ENCODE data around the gene CACNB4.
"Not testable (repeated sequence)": the region's sequence is repeated elsewhere in the genome, so short reads cannot be mapped to it uniquely, and the experiment has no call there.

CACNB4 gene

DNA sequence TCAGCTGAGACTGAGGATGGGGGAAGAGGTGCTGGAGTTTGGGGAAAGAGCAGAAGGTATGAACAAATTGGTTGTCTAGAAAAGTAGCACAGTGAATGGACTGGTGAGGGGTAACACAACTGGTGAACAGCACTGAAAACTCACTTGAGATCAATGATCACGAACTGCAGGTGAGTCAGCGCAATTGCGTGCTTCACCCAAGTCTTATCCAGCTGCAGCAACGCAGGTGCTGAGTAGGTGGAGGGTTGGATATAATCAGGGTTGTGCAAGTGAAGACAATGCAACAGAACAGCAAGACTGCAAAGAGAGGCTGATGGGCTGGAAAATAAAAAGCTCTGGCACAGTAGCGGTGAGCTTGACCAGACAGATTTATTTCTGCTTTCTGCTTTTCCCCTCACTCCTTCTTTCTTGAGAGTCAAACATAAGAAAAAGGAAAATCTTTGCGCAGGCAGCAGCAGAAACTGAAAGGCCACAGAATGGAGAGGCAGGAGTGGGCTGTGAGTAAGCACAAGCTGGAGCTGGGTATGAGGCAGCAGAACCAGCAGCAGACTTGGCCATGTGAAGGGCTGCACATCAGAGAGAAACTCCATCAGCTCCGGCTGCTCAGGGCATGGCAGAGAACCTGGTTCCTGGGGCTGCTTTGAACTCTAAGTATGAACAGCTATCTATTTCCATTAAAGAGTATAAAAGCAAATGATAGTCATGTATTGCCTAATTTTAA is 171.2 kb downstream of the CACNB4 start:
- Mint-ChIP-seq H3K27ac (no peak overlapping the region), H3K9me3 (no peaks in the 10 kb centered on the region), H3K4me1 (ENCODE audit: low read depth) (no peaks in the 10 kb centered on the region), H3K27me3 (peaks cover 19% of the 10 kb centered on the region), H3K4me3 (no peak overlapping the region), H3K36me3 (ENCODE audit: low read depth) (no peaks in the 10 kb centered on the region)
- DNase-seq = no peak

DNA sequence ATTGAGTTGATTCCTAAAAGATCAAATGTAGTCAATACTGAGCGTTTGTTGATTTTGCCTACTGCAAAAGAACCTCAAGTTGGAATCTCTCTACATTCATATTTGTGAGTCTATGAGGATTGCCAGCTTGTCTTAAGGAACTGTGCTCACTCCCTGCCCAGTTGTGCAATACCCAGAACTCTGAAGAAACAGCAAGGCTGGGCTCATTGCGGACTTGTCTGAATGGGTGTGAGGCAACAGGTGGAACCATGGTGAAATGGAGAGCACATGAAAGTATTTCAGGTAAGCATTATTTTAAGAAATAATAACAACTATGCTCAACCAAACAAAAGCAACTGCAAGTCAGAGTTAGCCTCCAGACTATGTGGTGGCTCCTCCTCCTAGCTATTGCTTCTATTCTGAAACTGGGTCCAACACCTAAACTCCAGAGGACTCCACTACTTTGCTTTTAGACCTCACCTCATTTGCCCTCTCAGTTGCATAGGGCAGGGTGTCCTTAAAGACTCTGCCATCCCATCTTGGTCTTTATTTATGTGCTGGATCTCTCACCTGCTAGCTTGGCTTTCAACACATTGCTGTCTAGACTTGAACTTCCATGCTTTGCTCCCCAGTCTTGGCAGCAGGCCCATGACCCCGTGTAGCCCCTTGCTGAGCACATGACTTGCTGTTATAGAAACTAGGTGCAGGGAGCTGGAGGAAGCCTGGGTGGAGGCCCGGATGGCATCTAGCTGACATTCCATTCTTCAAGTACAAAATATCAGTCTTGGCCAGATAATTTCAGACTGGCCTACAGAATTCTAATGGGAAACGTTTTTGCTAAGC is 175.8 kb downstream of the CACNB4 start:
- H3K4me3 Mint-ChIP-seq = no peak overlapping the region

DNA sequence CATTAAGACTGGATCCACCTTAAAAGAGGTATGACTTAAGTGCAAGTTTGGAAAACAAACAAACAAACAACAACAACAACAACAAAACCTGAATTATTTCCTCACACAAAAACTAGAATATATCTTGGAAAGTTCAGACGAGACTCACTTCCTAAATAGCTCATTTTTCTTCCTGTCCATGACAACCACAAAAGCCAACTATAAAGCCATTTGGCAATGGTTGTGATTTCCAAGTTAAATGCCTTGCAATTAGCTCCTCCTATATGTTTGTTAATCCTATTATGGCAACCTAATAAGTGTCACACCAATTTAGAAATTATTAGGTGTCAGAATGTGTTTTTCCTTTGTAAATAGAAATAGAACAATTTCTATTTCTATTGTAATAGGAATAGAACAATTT is 179.1 kb downstream of the CACNB4 start:
- Mint-ChIP-seq H3K9me3 (no peaks in the 10 kb centered on the region), H3K27me3 (peaks cover 3% of the 10 kb centered on the region), H3K27ac (no peak overlapping the region), H3K4me1 (ENCODE audit: low read depth) (no peaks in the 10 kb centered on the region), H3K36me3 (ENCODE audit: low read depth) (no peaks in the 10 kb centered on the region), H3K4me3 (no peak overlapping the region)
- no peak for DNase-seq

More for the DNA sequence above, 175.8 kb downstream of the CACNB4 start:
- Mint-ChIP-seq H3K4me1 (ENCODE audit: low read depth) (no peaks in the 10 kb centered on the region), H3K9me3 (no peaks in the 10 kb centered on the region), H3K36me3 (ENCODE audit: low read depth) (no peaks in the 10 kb centered on the region), H3K27ac (no peak overlapping the region), H3K27me3 (peaks cover 15% of the 10 kb centered on the region)
- DNase-seq = no peak

GRCh38 chr2:151918308-151918707 is 180.5 kb downstream of the CACNB4 start:
- Mint-ChIP-seq H3K4me3 (no peak overlapping the region), H3K9me3 (no peaks in the 10 kb centered on the region), H3K36me3 (ENCODE audit: low read depth) (no peaks in the 10 kb centered on the region), H3K27ac (no peak overlapping the region), H3K27me3 (peaks cover 14% of the 10 kb centered on the region), H3K4me1 (ENCODE audit: low read depth) (no peaks in the 10 kb centered on the region)
- no peak for DNase-seq

DNA sequence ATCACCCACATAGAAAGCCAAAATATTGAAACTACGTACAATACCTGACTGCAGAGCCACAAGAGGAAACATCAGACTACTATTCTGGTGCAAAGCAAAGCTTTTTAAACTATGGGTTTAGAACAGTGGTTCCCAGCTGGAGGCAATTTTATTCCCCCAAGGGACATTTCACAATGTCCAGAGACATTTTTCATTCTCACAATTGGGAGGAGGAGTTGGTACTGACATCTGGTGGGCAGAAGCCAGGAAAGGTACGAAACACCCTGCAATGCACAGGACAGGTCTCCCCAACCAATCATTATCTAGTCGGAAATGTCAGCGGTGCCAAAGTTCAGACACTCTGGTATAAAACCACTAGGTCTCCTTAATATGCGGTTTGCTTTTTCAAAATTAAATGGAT is 182.2 kb downstream of the CACNB4 start:
- Mint-ChIP-seq H3K4me3 (no peak overlapping the region), H3K4me1 (ENCODE audit: low read depth) (no peaks in the 10 kb centered on the region), H3K36me3 (ENCODE audit: low read depth) (no peaks in the 10 kb centered on the region), H3K27me3 (peaks cover 25% of the 10 kb centered on the region), H3K9me3 (no peaks in the 10 kb centered on the region), H3K27ac (no peak overlapping the region)
- no peak for DNase-seq

- peaks cover 25% of the 10 kb centered on the region for H3K27me3 Mint-ChIP-seq
- H3K4me3 Mint-ChIP-seq; H3K27ac Mint-ChIP-seq; H3K36me3 Mint-ChIP-seq (ENCODE audit: low read depth); H3K4me1 Mint-ChIP-seq (ENCODE audit: low read depth); DNase-seq; H3K9me3 Mint-ChIP-seq: not testable (repeated sequence)
These were observed 183.2 kb downstream of the CACNB4 start for GRCh38 chr2:151915629-151916025.

GRCh38 chr2:151914989-151915628 is 183.7 kb downstream of the CACNB4 start:
- no peaks in the 10 kb centered on the region for H3K4me1 Mint-ChIP-seq (ENCODE audit: low read depth)
- H3K27me3 Mint-ChIP-seq = peaks cover 25% of the 10 kb centered on the region
- DNase-seq = no peak
- no peaks in the 10 kb centered on the region for H3K36me3 Mint-ChIP-seq (ENCODE audit: low read depth)
- no peak overlapping the region for H3K4me3 Mint-ChIP-seq
- no peak overlapping the region for H3K27ac Mint-ChIP-seq
- no peaks in the 10 kb centered on the region for H3K9me3 Mint-ChIP-seq

GRCh38 chr2:151908204-151908882 is 190.5 kb downstream of the CACNB4 start:
- no peak overlapping the region for H3K27ac Mint-ChIP-seq
- no peak overlapping the region for H3K4me3 Mint-ChIP-seq
- no peaks in the 10 kb centered on the region for H3K9me3 Mint-ChIP-seq
- peaks cover 18% of the 10 kb centered on the region for H3K27me3 Mint-ChIP-seq
- no peaks in the 10 kb centered on the region for H3K4me1 Mint-ChIP-seq (ENCODE audit: low read depth)
- no peaks in the 10 kb centered on the region for H3K36me3 Mint-ChIP-seq (ENCODE audit: low read depth)
- DNase-seq = no peak

DNA sequence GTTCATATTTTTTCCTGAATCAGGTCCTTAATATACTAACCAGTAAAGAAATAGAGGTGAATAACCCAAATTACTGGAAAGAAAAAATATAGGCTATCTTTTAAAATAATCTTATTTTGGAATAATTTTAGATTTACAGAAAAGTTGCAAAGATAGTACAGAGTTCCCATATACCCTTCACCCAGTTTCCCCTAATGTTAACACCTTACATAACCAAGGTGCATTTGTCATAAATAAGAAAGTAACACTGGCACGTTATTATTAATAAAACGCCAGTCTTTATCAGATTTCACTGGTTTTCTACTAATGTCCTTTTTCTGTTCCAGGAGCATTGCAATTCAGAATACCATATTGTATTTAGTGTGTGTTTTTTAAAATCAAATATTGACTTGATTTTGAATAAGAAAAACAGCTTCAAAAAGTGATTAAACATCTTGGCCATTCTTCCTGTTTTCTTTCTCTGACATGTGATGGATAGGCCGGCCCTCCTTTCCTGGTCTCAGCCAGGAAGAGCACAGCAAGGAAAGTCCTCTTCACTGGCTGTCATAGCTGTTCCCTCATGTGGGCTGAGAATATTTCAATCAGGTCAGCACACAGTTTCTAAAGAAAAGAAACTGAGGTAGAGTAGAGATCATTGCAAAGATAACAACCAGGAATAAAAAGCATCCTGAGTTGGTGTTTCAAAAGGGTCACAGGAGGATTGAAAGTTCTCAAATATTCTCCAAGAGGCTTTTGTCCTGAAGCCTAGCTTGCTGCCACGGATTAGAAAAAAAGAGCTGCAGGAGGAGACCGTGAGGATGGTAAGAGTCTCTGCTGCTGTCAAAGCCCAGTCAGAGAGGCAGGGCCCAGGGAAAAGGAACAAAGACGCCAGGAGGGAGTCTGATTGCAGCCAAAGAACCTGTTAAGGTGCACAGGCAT is 191.3 kb downstream of the CACNB4 start:
- no peak for DNase-seq
- no peak overlapping the region for H3K27ac Mint-ChIP-seq
- H3K27me3 Mint-ChIP-seq = peaks cover 12% of the 10 kb centered on the region
- no peak overlapping the region for H3K4me3 Mint-ChIP-seq
- no peaks in the 10 kb centered on the region for H3K36me3 Mint-ChIP-seq (ENCODE audit: low read depth)
- H3K4me1 Mint-ChIP-seq (ENCODE audit: low read depth) = no peaks in the 10 kb centered on the region
- H3K9me3 Mint-ChIP-seq = no peaks in the 10 kb centered on the region

GRCh38 chr2:151906633-151906998 is 192.2 kb downstream of the CACNB4 start:
- H3K4me1 Mint-ChIP-seq (ENCODE audit: low read depth) = no peaks in the 10 kb centered on the region

GRCh38 chr2:151905963-151906632 is 192.7 kb downstream of the CACNB4 start:
- no peaks in the 10 kb centered on the region for H3K36me3 Mint-ChIP-seq (ENCODE audit: low read depth)
- H3K27me3 Mint-ChIP-seq = peaks cover 9% of the 10 kb centered on the region
- H3K4me3 Mint-ChIP-seq = no peak overlapping the region
- DNase-seq = no peak
- H3K27ac Mint-ChIP-seq = no peak overlapping the region
- H3K4me1 Mint-ChIP-seq (ENCODE audit: low read depth) = no peaks in the 10 kb centered on the region
- no peaks in the 10 kb centered on the region for H3K9me3 Mint-ChIP-seq

More at GRCh38 chr2:151906633-151906998, 192.2 kb downstream of the CACNB4 start:
- no peak for DNase-seq
- Mint-ChIP-seq H3K27ac (no peak overlapping the region), H3K9me3 (no peaks in the 10 kb centered on the region), H3K27me3 (peaks cover 9% of the 10 kb centered on the region), H3K36me3 (ENCODE audit: low read depth) (no peaks in the 10 kb centered on the region), H3K4me3 (no peak overlapping the region)

GRCh38 chr2:151904807-151905206 is 194.0 kb downstream of the CACNB4 start:
- no peak overlapping the region for H3K27ac Mint-ChIP-seq
- peaks cover 9% of the 10 kb centered on the region for H3K27me3 Mint-ChIP-seq
- H3K4me3 Mint-ChIP-seq = no peak overlapping the region
- H3K9me3 Mint-ChIP-seq = no peaks in the 10 kb centered on the region
- no peak for DNase-seq
- H3K4me1 Mint-ChIP-seq (ENCODE audit: low read depth) = no peaks in the 10 kb centered on the region
- no peaks in the 10 kb centered on the region for H3K36me3 Mint-ChIP-seq (ENCODE audit: low read depth)

DNA sequence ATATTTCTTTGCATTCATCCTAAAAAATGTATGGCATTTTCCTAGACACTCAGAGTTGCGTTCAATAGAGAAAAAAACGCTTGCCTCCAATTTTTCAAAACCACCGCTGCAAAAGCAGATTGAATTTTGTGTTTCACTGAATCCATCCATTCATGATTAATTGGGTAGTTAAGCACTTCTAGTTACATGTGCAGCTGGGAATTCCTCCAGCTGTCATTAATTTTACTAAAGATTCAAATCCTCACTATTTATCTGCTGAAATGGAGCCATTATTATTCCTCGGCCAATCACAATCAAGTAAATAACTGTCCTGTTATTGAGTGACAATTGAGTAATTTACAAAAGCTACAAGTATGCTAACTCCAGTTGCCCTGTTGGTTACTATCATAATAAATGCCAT is 194.8 kb downstream of the CACNB4 start:
- Mint-ChIP-seq H3K4me1 (ENCODE audit: low read depth) (no peaks in the 10 kb centered on the region), H3K9me3 (no peaks in the 10 kb centered on the region), H3K27me3 (peaks cover 6% of the 10 kb centered on the region), H3K4me3 (no peak overlapping the region), H3K36me3 (ENCODE audit: low read depth) (no peaks in the 10 kb centered on the region), H3K27ac (no peak overlapping the region)
- DNase-seq = no peak

Data from activated T-cell treated with anti-CD3 and anti-CD28 coated beads, Interleukin-2, amount 50 U/mL, for 24 hours (primary cell).